A549 (cell line): ENCODE results near the gene NDUFA5.

ENCODE experiments used
- HDAC2 ChIP-seq: fragments of 200-600 bp; sonication (generic); IDR thresholded peaks from 2 replicates; pipeline ENCODE4 v1.6.1; 2016
- JUN ChIP-seq, 2 experiments: fragments of >200 bp; sonication (Bioruptor Twin); formaldehyde crosslinking; IDR thresholded peaks; 2 replicates in 1 of 2; 3 replicates in 1 of 2; pipeline ENCODE4 v1.6.1; 2016 to 2017
- RAD21 ChIP-seq, 2 experiments: fragments of >200 bp in 1 of 2; sonication (Bioruptor Twin) in 1 of 2; formaldehyde crosslinking in 1 of 2; IDR thresholded peaks in 1 of 2; conservative IDR thresholded peaks in 1 of 2; 2 replicates in 1 of 2; 3 replicates in 1 of 2; pipeline ENCODE4 v1.6.1; 2012 to 2018; ENCODE audit warnings: inconsistent platforms in 1 of 2

DNA sequence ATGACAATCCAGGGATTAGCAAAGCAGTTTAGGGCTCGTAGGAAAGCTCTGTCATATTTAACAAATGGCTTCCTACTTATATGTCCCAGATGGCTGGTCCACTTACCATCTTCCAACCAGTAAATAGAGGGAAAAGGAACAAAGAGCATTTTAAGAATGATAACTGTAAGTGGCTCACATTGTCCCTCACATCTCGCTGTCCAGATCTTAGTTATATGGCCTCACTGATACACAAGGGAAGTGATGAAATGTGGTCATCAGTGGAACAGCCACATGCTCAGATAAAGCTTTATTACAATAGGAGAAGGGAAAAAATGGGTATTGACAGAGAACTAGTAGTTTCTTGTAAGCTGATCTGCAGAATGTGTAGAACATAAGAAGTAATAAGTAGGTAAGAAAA lies 59.0 kb downstream of the NDUFA5 start:
- TF ChIP-seq JUN (IDR thresholded peaks at IDR 0.05) = no peak
- TF ChIP-seq RAD21 (conservative IDR thresholded peaks at IDR 0.05 in 1 of 2, IDR thresholded peaks at IDR 0.05 in 1 of 2) = no peak
- TF ChIP-seq HDAC2 = no peak
